ENCODE measurements around the gene ZMYM4. TPM values are rescaled to one million over a fixed set of nuclear protein-coding genes. Genes with fewer than 3 reads are reported as not detected.
"Not testable (repeated sequence)": the region's sequence is repeated elsewhere in the genome, so short reads cannot be mapped to it uniquely, and the experiment has no call there.

ZMYM4 gene
- polyA plus RNA-seq, 1 donor from 2014 or later = 36.1 TPM

DNA sequence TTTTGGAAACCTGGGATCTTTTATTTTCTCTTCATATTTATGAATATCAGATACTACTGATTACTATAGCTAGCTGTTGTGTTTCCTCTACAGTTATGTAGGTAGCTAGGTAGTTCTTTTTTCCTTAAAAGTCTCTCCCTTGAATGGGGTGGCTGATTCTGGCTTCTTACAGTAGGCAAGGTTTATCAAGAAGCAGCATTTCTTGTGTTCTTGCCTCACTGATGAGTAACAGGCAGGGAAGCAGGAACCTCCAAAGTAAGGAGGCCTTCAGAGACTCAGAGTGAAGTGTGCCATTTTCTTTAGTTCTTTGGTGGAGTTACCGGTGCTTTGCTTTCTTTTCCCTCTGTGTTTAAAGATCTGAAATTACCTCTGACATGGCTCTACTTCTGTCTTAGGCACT is 56.0 kb downstream of the ZMYM4 start:
- Histone ChIP-seq H3K27me3 (ENCODE audit: insufficient read depth, low read depth, low read length) (no peaks in the 10 kb centered on the region), H3K9ac (ENCODE audit: low read length) (no peak overlapping the region), H3F3A (ENCODE audit: insufficient read depth, low read length, poor library complexity, severe bottlenecking) (no peaks in the 10 kb centered on the region), H3K4me3 (ENCODE audit: low read length) (no peak overlapping the region), H3K36me3 (ENCODE audit: insufficient read depth, low read length) (no peaks in the 10 kb centered on the region), H3K9me3 (ENCODE audit: low read length) (no peaks in the 10 kb centered on the region), H2AFZ (ENCODE audit: low read depth, low read length) (no peak overlapping the region), H3K4me2 (ENCODE audit: low read length) (no peak overlapping the region), H4K20me1 (ENCODE audit: insufficient read depth) (no peaks in the 10 kb centered on the region), H3K79me2 (replicated peaks; ENCODE audit: insufficient read depth, low read length) (peaks cover 8% of the 10 kb centered on the region), H3K27ac (ENCODE audit: low read length) (no peak overlapping the region), H3K9me2 (ENCODE audit: insufficient read depth, low read length) (no peaks in the 10 kb centered on the region)
- TF ChIP-seq EZH2 (IDR thresholded peaks at IDR 0.05; ENCODE audit: borderline replicate concordance, insufficient read depth, low read length, poor library complexity, severe bottlenecking) = no peak
- no peak for TF ChIP-seq RAD21 (conservative IDR thresholded peaks at IDR 0.05)
- no peak for TF ChIP-seq SMC3 (conservative IDR thresholded peaks at IDR 0.05; ENCODE audit: poor library complexity)
- TF ChIP-seq EP300 (conservative IDR thresholded peaks at IDR 0.05; ENCODE audit: poor library complexity, severe bottlenecking) = no peak
- no peak for TF ChIP-seq REST (IDR thresholded peaks at IDR 0.05; ENCODE audit: borderline replicate concordance)
- TF ChIP-seq POLR2AphosphoS5 (IDR thresholded peaks at IDR 0.05) = no peak
- no peak for TF ChIP-seq TAF1 (IDR thresholded peaks at IDR 0.05; ENCODE audit: low read depth)
- TF ChIP-seq CTCF (IDR thresholded peaks at IDR 0.05; ENCODE audit: poor library complexity, severe bottlenecking) = no peak
- no peak for TF ChIP-seq MXI1 (conservative IDR thresholded peaks at IDR 0.05; ENCODE audit: poor library complexity, severe bottlenecking)

DNA sequence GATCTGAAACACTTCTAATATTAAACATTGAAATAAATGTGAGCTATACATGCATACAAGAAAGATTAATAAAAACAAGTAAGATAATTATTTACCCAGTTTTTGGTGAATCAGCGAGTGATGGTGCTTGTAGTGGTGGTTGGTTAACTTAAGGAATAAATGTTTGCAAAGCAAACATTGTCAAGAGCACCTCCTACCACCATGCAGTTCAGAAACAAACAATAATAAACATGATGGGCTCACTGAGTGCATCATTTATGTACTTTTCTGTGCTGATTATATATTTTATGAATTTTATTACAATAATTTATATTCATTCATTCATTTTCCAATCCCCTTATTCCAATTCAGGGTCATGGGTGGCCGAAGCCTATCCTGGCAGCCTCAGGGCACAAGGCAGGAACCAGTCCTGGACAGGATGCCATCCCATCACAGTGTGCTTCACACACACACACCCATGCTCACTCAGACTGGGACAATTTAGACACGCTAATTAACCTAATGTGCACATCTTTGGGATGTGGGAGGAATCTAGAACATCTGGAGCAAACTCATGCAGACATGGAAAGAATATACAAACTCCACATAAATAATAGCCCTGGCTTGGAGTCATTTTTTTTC is 57.8 kb downstream of the ZMYM4 start:
- peaks cover 8% of the 10 kb centered on the region for H3K79me2 ChIP-seq (replicated peaks; ENCODE audit: insufficient read depth, low read length)
- no peak for TF ChIP-seq POLR2AphosphoS5 (IDR thresholded peaks at IDR 0.05)
- no peak for TF ChIP-seq MXI1 (conservative IDR thresholded peaks at IDR 0.05; ENCODE audit: poor library complexity, severe bottlenecking)
- no peak for TF ChIP-seq EZH2 (IDR thresholded peaks at IDR 0.05; ENCODE audit: borderline replicate concordance, insufficient read depth, low read length, poor library complexity, severe bottlenecking)
- no peak for TF ChIP-seq REST (IDR thresholded peaks at IDR 0.05; ENCODE audit: borderline replicate concordance)
- TF ChIP-seq TAF1 (IDR thresholded peaks at IDR 0.05; ENCODE audit: low read depth) = no peak
- no peak for TF ChIP-seq SMC3 (conservative IDR thresholded peaks at IDR 0.05; ENCODE audit: poor library complexity)
- no peak for TF ChIP-seq RAD21 (conservative IDR thresholded peaks at IDR 0.05)
- TF ChIP-seq CTCF (IDR thresholded peaks at IDR 0.05; ENCODE audit: poor library complexity, severe bottlenecking) = no peak
- no peak for TF ChIP-seq EP300 (conservative IDR thresholded peaks at IDR 0.05; ENCODE audit: poor library complexity, severe bottlenecking)

DNA sequence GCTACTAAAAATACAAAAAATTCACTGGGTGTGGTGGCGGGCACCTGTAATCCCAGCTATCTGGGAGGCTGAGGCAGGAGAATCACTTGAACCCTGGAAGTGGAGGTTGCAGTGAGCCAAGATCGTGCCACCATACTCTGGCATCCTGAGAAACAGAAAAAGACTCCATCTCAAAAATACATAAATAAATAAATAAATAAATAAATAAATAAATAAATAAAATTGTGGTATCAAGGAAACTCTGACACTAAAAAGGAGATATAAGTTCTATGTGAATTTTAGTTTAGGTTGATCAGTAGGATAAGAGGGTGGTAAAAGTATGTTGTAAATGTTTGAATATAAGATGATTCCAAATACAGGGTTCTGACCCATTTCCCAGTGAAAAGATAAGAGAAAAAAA is 63.1 kb downstream of the ZMYM4 start:
- not testable (repeated sequence) for H3K36me3 ChIP-seq (ENCODE audit: insufficient read depth, low read length); H4K20me1 ChIP-seq (ENCODE audit: insufficient read depth)

More for the DNA sequence above, 57.8 kb downstream of the ZMYM4 start:
- no peaks in the 10 kb centered on the region for H3K27me3 ChIP-seq (ENCODE audit: insufficient read depth, low read depth, low read length)
- H3K4me2 ChIP-seq (ENCODE audit: low read length) = no peak overlapping the region
- no peak overlapping the region for H2AFZ ChIP-seq (ENCODE audit: low read depth, low read length)
- H3F3A ChIP-seq (ENCODE audit: insufficient read depth, low read length, poor library complexity, severe bottlenecking) = no peaks in the 10 kb centered on the region
- no peaks in the 10 kb centered on the region for H3K9me3 ChIP-seq (ENCODE audit: low read length)
- H3K27ac ChIP-seq (ENCODE audit: low read length) = no peak overlapping the region
- H3K4me3 ChIP-seq (ENCODE audit: low read length) = no peak overlapping the region
- H3K36me3 ChIP-seq (ENCODE audit: insufficient read depth, low read length) = no peaks in the 10 kb centered on the region
- H4K20me1 ChIP-seq (ENCODE audit: insufficient read depth) = no peaks in the 10 kb centered on the region
- H3K9ac ChIP-seq (ENCODE audit: low read length) = no peak overlapping the region
- no peaks in the 10 kb centered on the region for H3K9me2 ChIP-seq (ENCODE audit: insufficient read depth, low read length)

More for the DNA sequence above, 63.1 kb downstream of the ZMYM4 start:
- H3K79me2 ChIP-seq (replicated peaks; ENCODE audit: insufficient read depth, low read length); H3K9me3 ChIP-seq (ENCODE audit: low read length); H3K9ac ChIP-seq (ENCODE audit: low read length); H3K27ac ChIP-seq (ENCODE audit: low read length); H3K4me3 ChIP-seq (ENCODE audit: low read length); H3K27me3 ChIP-seq (ENCODE audit: insufficient read depth, low read depth, low read length); H3F3A ChIP-seq (ENCODE audit: insufficient read depth, low read length, poor library complexity, severe bottlenecking); H3K4me2 ChIP-seq (ENCODE audit: low read length); H2AFZ ChIP-seq (ENCODE audit: low read depth, low read length); H3K9me2 ChIP-seq (ENCODE audit: insufficient read depth, low read length): not testable (repeated sequence)

All from neural cell (in vitro differentiated cells).